GM20000 (cell line): ENCODE measurements around the gene TRMT112.
A peak's percentile ranks its signal among the peaks of the same experiment; 100 is the strongest.

ENCODE experiments used
- DNase-seq: peaks from one replicate; pipeline ENCODE4 v3.0.0; 2012; ENCODE audit warnings: low spot score
- CTCF ChIP-seq: IDR thresholded peaks from 2 replicates; pipeline ENCODE4 v1.5.1; 2012; ENCODE audit warnings: mild to moderate bottlenecking, control low read depth; ENCODE audit errors: extremely low read depth, missing control alignments

The TRMT112 gene

DNA sequence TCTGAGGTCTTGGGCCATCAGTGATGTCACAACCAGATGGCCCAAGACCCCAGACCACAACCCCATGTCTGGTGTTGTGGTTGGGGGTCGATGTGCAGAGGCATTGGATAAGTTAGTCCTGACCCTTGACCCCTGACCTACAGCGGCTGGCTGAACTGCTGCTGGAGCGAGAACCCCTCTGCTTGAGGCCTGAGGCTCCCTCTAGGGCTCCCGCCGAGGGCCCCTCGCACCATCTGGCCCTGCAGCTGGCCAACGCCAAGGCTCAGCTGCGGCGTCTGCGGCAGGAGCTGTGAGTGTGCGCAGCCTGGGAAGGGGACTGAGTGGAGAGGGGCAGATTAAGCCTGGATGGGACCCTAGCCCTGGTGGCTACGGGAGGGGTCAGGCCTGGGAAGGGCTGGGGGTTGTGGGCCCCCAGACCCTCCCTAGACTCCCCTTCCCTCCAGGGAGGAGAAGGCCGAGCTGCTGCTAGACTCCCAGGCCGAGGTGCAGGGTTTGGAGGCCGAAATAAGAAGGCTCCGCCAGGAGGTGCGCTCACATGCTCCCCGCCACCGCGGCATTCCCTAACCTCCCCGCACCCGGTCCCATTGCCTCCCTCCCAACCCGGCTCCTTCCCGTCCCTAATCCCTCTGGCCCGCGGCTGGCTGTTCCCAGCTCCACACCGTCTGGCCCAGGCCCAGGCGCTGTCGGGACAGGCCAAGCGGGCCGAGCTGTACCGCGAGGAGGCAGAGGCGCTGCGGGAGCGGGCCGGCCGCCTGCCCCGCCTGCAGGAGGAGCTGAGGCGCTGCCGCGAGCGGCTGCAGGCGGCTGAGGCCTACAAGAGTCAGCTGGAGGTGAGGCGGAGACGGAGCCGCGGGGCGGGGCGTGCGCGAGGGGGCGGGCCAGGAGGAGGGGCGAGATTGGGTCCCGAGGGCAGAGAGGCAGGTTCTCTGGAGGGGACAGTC lies 24.8 kb upstream of the TRMT112 start:
- TF ChIP-seq CTCF: no peak
- peak; percentile 97 for DNase-seq

- no peak for DNase-seq
- TF ChIP-seq CTCF: no peak
Measured at GRCh38 chr11:64341429-64341828, 24.1 kb upstream of the TRMT112 start.

DNA sequence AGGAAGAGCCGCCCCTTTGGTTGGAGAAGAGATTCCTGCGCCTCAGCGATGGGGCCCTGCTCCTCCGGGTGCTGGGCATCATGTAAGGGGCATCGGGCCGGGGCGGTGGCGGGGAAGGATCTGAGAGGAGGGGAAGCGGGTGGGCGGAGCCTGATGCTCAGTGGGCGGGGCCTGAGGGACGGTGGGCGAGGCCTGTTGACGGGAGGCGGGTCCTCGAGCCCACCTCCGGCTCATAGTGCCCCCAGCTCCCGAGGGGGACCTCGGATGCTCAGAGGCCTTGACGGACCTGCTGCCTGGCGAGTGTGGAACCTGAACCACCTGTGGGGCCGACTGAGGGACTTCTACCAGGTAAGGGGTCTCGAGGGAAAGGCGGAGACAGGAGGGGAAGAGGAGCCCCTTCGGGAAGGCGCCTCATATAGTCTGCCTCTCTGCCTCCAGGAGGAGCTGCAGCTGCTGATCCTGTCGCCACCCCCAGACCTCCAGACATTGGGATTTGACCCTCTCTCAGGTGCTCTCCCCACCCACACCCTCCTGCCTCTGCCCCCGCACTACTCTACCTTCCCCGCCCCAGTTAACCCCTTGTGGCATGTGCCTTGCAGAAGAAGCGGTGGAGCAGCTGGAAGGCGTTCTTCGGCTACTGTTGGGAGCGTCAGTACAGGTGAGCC lies 23.4 kb upstream of the TRMT112 start:
- peak; percentile 86 for DNase-seq
- TF ChIP-seq CTCF: no peak

DNA sequence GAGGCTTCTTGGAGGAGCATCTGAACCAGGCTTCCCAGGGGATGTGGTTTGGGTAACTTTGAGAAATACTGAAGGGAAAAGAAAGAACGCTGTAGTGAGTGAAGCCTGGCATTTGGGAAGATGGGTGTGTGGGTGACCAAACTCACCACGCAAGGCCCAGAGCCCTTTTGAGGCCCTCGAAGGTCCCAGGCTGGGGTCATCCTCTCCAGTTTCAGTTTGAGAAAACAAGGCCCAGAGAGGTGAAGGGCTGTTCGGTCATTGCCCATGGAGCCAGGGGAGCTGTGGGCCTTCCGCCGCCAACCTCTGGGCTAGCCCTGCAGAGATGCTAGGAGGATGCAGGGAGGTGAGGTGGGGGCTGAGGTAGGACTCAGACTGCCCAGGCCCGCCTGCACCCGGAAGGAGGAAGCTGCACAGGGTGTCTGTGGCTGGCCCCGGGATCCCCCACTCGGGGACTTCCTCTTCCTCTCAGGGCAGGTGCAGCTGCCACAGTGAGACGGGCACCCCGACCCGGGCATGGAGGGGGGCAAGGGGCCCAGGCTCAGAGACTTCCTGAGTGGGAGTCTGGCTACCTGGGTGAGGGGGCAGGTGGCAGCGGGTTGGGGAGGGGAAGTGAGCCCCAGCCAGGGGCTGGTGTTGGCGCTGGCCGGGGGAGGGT lies 22.5 kb upstream of the TRMT112 start, which contains the start of gene CCDC88B:
Gene CCDC88B, plus strand, starts transcription at position 451 of the 655 bp plus-strand sequence. Its CDS starts 63 bp downstream, at position 514.
- DNase-seq: peak; percentile 92
- no peak for TF ChIP-seq CTCF

- no peak for DNase-seq
- TF ChIP-seq CTCF: no peak
Measured at GRCh38 chr11:64339286-64339685, 21.9 kb upstream of the TRMT112 start.

- no peak for DNase-seq
- no peak for TF ChIP-seq CTCF
Measured at GRCh38 chr11:64338716-64339115, 21.4 kb upstream of the TRMT112 start.
